ENCODE results near the gene PLEKHA6. TPM values are rescaled to one million over a fixed set of nuclear protein-coding genes. Genes with fewer than 3 reads are reported as not detected.

Gene PLEKHA6
- polyA plus RNA-seq, 3 donors = 0.08 TPM; not detected in 1

GRCh38 chr1:204246876-204247275, 112.9 kb downstream of the PLEKHA6 start:
- no peak overlapping the region for H3K9ac ChIP-seq (ENCODE audit: insufficient read depth, low read length, poor library complexity, severe bottlenecking)
- H3K4me3 ChIP-seq (replicated peaks in 1 of 3; ENCODE audit: low read depth in 2 of 3, low read length in 3 of 3) = no peak overlapping the region
- H3K9me3 ChIP-seq (replicated peaks in 1 of 2; ENCODE audit: control insufficient read depth in 1 of 2, insufficient read depth in 1 of 2, low read length in 2 of 2) = no peaks in the 10 kb centered on the region
- no peaks in the 10 kb centered on the region for H3K4me1 Mint-ChIP-seq
- DNase-seq = no peak
- no peak overlapping the region for H2AFZ ChIP-seq (ENCODE audit: insufficient read depth, low read depth, low read length, poor library complexity, severe bottlenecking)
- H4K20me1 ChIP-seq (ENCODE audit: insufficient read depth, low read length) = no peaks in the 10 kb centered on the region
- H3K36me3 Mint-ChIP-seq = no peaks in the 10 kb centered on the region
- intact Hi-C loops (cut with micrococcal nuclease) = no loop called here
- H3K36me3 ChIP-seq (replicated peaks in 1 of 2; ENCODE audit: control insufficient read depth in 1 of 2, insufficient read depth in 2 of 2, low read length in 2 of 2) = no peaks in the 10 kb centered on the region
- H3K27ac Mint-ChIP-seq = no peak overlapping the region
- no peaks in the 10 kb centered on the region for H3K9me3 Mint-ChIP-seq
- no peak overlapping the region for H3K4me3 Mint-ChIP-seq
- H3K79me2 ChIP-seq (ENCODE audit: insufficient read depth, low read length) = no peaks in the 10 kb centered on the region
- H3K4me2 ChIP-seq (replicated peaks; ENCODE audit: extremely low read depth, low read length, poor library complexity, severe bottlenecking) = no peak overlapping the region
- no peaks in the 10 kb centered on the region for H3K4me1 ChIP-seq (ENCODE audit: control insufficient read depth in 1 of 2, insufficient read depth in 2 of 2, low read length in 2 of 2)
- no peak overlapping the region for H3K27ac ChIP-seq (ENCODE audit: low read depth in 1 of 2, low read length in 2 of 2)
- H3K27me3 ChIP-seq (ENCODE audit: control insufficient read depth in 2 of 2, insufficient read depth in 2 of 2, low read length in 2 of 2) = no peaks in the 10 kb centered on the region
- WGBS (ENCODE audit: insufficient coverage) = 100% methylated on average over 2 of the region's 4 CpGs
- no peak for TF ChIP-seq CTCF (IDR thresholded peaks at IDR 0.05)
- H3K27me3 Mint-ChIP-seq (ENCODE audit: low read depth in 3 of 3) = peaks cover 0 to 1% (median 0%) of the 10 kb centered on the region in 3 donors

DNA sequence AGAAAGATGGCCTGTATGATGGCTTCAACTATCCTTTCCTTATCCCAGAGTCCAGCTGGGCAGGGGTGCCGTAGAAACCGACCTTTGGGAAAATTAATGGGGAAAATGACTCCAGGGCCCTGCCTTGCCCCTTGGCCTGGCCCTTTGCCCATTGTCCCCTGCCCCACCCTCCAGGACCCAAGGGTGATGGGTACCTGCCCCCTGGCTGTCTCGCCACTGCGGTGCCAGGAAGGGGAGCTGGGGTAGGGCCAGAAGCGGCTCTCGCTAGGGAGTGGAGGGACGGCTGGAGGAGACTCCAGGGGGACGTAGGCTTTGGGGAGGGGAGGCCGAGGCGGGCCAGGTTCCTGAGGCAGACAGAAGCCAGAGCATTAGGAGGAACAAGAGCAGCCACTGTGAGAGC, 116.8 kb downstream of the PLEKHA6 start:
- Histone ChIP-seq H4K20me1 (ENCODE audit: insufficient read depth, low read length) (no peaks in the 10 kb centered on the region), H3K4me3 (replicated peaks in 1 of 3; ENCODE audit: low read depth in 2 of 3, low read length in 3 of 3) (no peak overlapping the region), H3K36me3 (replicated peaks in 1 of 2; ENCODE audit: control insufficient read depth in 1 of 2, insufficient read depth in 2 of 2, low read length in 2 of 2) (no peaks in the 10 kb centered on the region), H3K27me3 (ENCODE audit: control insufficient read depth in 2 of 2, insufficient read depth in 2 of 2, low read length in 2 of 2) (no peaks in the 10 kb centered on the region), H2AFZ (ENCODE audit: insufficient read depth, low read depth, low read length, poor library complexity, severe bottlenecking) (no peak overlapping the region), H3K4me2 (replicated peaks; ENCODE audit: extremely low read depth, low read length, poor library complexity, severe bottlenecking) (no peak overlapping the region), H3K27ac (ENCODE audit: low read depth in 1 of 2, low read length in 2 of 2) (no peak overlapping the region), H3K9me3 (replicated peaks in 1 of 2; ENCODE audit: control insufficient read depth in 1 of 2, insufficient read depth in 1 of 2, low read length in 2 of 2) (no peaks in the 10 kb centered on the region), H3K4me1 (ENCODE audit: control insufficient read depth in 1 of 2, insufficient read depth in 2 of 2, low read length in 2 of 2) (no peaks in the 10 kb centered on the region), H3K79me2 (ENCODE audit: insufficient read depth, low read length) (no peaks in the 10 kb centered on the region), H3K9ac (ENCODE audit: insufficient read depth, low read length, poor library complexity, severe bottlenecking) (no peak overlapping the region)
- H3K27ac Mint-ChIP-seq = no peak overlapping the region
- WGBS (ENCODE audit: insufficient coverage) = 100% methylated on average over 8 of the region's 10 CpGs
- no peak for TF ChIP-seq CTCF (IDR thresholded peaks at IDR 0.05)
- intact Hi-C loops (cut with micrococcal nuclease) = no loop called here
- peaks cover 2% of the 10 kb centered on the region for H3K4me1 Mint-ChIP-seq
- peaks cover 0 to 1% (median 0%) of the 10 kb centered on the region in 3 donors for H3K27me3 Mint-ChIP-seq (ENCODE audit: low read depth in 3 of 3)
- peaks cover 0 to 1% of the 10 kb centered on the region in 2 donors for H3K36me3 Mint-ChIP-seq
- no peak overlapping the region for H3K4me3 Mint-ChIP-seq
- no peak for DNase-seq
- H3K9me3 Mint-ChIP-seq = peaks cover 0 to 3% (median 0%) of the 10 kb centered on the region in 7 donors

Data from CD14-positive monocyte (primary cell).